H7 (cell line): ENCODE data around the gene MAD2L1. TPM values are rescaled to one million over a fixed set of nuclear protein-coding genes. Genes with fewer than 3 reads are reported as not detected.

ENCODE experiments used
- DNase-seq: peaks from one replicate; pipeline ENCODE4 v3.0.0; 2012
- H3K27me3 ChIP-seq: 2 replicates; pipeline ENCODE4 v1.6.0; 2011; ENCODE audit warnings: mild to moderate bottlenecking, low read length; ENCODE audit not compliant: control insufficient read depth, insufficient read depth
- H3K36me3 ChIP-seq: replicated peaks from 2 replicates; pipeline ENCODE4 v1.5.1; 2011; ENCODE audit warnings: low read length; ENCODE audit not compliant: control insufficient read depth, insufficient read depth
- H3K4me3 ChIP-seq: 2 replicates; pipeline ENCODE4 v1.5.1; 2011; ENCODE audit warnings: low read depth, mild to moderate bottlenecking, control low read depth, low read length, moderate library complexity; ENCODE audit not compliant: insufficient read depth
- total RNA-seq: library from RNA; depleted of rRNA; stranded (reverse); fragments of >200 nt; shearing (Covaris generic); gene quantifications from 2 replicates; pipeline ENCODE4 v1.2.3, GENCODE V29; 2014

The MAD2L1 gene
- total RNA-seq, 1 experiment from 2014 or later = 142 TPM

DNA sequence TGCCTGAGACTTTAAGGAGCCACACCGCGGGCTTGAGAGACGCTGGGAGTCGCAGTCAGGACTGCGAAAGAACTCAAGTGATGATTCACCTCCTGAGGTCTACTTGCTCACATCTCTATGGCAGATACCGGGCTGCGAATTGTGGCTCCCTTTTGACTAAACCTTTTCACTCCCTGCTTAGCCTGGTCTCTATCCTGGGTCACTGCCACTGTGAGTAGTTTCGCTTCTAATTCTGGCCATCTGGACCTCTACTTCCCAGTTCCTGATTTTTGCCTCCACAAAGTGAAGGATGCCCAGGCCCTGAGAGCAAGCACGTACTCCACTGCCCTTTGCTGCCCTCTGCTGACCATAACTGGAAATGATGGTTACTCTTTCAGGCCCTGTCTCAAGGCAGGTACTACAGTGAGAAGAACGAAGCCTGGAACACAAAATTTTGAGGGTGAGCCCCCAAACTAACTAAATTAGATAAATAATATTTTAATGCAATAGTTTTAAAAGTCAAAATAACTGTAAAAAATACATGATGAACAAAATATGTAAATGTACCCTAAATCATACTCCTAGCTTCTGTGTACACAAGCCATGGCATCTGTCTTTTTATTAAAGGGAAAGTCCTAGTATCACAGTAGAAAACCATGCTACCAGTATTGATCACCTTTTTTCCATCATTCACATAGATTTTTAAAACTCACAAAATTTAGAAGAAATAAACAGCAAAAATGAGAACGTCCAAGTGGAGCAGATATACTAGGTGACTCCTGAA lies 16.7 kb downstream of the MAD2L1 start:
- DNase-seq = peak; percentile 32
- H3K4me3 ChIP-seq = no peak overlapping the region
- no peaks in the 10 kb centered on the region for H3K27me3 ChIP-seq
- no peaks in the 10 kb centered on the region for H3K36me3 ChIP-seq

DNA sequence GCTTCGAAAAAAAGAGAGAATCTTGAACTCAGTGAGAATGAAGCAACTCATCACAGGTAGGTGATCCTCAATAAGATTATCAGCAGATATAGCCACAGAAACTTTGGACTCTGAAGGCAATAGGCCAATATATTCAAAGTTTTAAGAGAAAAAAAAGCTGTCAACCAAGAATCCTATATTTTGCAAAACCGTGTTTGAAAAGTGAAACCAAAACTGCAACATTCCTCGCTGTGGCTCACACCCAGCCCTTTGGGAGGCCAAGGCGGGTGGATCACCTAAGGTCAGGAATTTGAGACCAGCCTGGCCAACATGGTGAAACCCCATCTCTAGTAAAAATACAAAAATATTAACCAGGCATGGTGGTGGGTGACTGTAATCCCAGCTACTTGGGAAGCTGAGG lies 22.8 kb downstream of the MAD2L1 start:
- no peak for DNase-seq
- Histone ChIP-seq H3K4me3 (no peak overlapping the region), H3K27me3 (no peaks in the 10 kb centered on the region), H3K36me3 (no peaks in the 10 kb centered on the region)

DNA sequence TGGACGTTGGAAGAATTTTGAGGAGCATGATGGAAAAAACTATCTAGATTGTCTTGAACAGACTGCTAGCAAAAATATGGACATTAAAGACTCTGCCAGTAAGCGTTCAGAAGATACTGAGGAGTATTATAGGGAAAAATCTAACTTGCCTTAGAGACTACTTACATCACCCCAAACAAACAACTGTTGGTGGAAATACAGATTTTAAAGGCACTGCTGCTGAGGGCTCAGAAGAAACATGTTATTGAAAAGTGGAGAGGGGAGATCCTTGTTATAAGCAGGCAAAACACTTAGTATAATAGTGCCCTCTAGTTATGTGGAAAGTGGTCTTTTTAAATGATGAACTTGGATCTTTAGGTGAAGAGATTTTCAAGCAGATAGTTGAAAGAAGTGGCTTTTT lies 29.2 kb downstream of the MAD2L1 start:
- no peak for DNase-seq
- Histone ChIP-seq H3K27me3 (no peaks in the 10 kb centered on the region), H3K36me3 (no peaks in the 10 kb centered on the region), H3K4me3 (no peak overlapping the region)

DNA sequence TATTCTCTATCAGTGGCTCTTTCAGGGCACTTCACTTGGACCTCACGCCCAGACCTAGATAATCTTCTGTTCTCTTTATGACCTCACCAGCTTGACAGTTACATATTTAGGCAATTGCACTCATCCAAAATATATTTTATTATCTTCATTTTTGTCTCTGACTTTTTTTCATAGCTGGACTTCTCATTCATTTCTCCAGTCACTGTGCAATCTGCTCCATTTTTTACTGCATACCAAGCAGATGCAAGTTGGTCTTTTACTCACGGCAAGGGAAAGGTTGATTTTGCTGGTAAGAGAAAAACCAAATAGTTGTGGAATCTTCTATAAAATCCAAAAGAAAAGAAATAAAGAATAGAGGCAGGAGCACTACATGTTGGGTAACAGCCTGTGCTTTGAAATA lies 31.7 kb downstream of the MAD2L1 start:
- no peaks in the 10 kb centered on the region for H3K27me3 ChIP-seq
- no peaks in the 10 kb centered on the region for H3K36me3 ChIP-seq
- no peak for DNase-seq
- H3K4me3 ChIP-seq = no peak overlapping the region

- Histone ChIP-seq H3K36me3 (no peaks in the 10 kb centered on the region), H3K4me3 (no peak overlapping the region), H3K27me3 (no peaks in the 10 kb centered on the region)
- no peak for DNase-seq
Measured at GRCh38 chr4:120026853-120027252, 39.8 kb downstream of the MAD2L1 start.

- DNase-seq = no peak
- Histone ChIP-seq H3K36me3 (no peaks in the 10 kb centered on the region), H3K4me3 (no peak overlapping the region), H3K27me3 (no peaks in the 10 kb centered on the region)
Measured at GRCh38 chr4:120025516-120025915, 41.1 kb downstream of the MAD2L1 start.

- no peaks in the 10 kb centered on the region for H3K27me3 ChIP-seq
- H3K4me3 ChIP-seq = no peak overlapping the region
- no peak for DNase-seq
- no peaks in the 10 kb centered on the region for H3K36me3 ChIP-seq
Measured at GRCh38 chr4:120018786-120019185, 47.9 kb downstream of the MAD2L1 start.

DNA sequence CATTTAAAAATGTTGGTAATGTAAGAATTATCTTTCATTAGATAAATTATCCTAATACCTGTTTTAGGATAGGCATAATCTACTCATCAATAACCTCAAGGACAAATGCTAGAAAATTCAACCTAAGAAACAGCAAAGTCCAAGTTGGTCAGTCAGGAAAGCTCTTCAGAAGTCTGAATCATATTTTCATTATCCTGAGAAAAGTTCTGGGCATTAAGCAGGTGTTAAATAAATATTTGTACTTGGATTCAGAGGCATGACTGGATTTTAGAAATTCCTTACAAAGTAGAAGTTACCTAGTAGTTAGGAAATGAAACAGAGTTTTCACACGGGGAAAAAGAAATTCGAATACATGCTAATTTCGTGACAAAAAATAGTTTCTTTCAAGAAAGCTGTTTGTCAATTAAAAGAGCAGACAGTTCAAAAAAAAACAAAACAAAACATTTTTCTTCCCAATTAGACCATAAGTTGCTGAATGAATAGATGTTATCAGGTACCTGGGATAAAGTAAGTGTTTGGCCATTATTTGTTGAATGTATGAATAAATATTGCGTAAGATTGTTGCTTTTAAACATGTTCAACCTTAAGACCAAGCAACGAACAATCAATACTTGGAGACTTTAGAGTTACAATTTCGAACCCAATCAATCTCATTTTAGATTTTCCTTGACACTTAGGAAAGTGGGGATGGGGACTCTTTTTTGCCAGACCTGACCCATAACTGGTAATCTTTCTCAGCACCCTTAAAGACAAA lies 48.5 kb downstream of the MAD2L1 start:
- no peak for DNase-seq
- Histone ChIP-seq H3K27me3 (no peaks in the 10 kb centered on the region), H3K4me3 (no peak overlapping the region), H3K36me3 (no peaks in the 10 kb centered on the region)

GRCh38 chr4:120011725-120012124 lies 54.9 kb downstream of the MAD2L1 start:
- Histone ChIP-seq H3K27me3 (no peaks in the 10 kb centered on the region; the same call in 1 of the 2 replicates), H3K4me3 (no peak overlapping the region), H3K36me3 (no peaks in the 10 kb centered on the region)
- no peak for DNase-seq

GRCh38 chr4:120010646-120011045 lies 56.0 kb downstream of the MAD2L1 start:
- no peaks in the 10 kb centered on the region; the same call in 1 of the 2 replicates for H3K27me3 ChIP-seq
- no peak overlapping the region for H3K4me3 ChIP-seq
- DNase-seq = no peak
- H3K36me3 ChIP-seq = no peaks in the 10 kb centered on the region

- DNase-seq = no peak
- Histone ChIP-seq H3K27me3 (no peaks in the 10 kb centered on the region; the same call in 1 of the 2 replicates), H3K4me3 (no peak overlapping the region), H3K36me3 (no peaks in the 10 kb centered on the region)
Measured at GRCh38 chr4:120009731-120010130, 56.9 kb downstream of the MAD2L1 start.

DNA sequence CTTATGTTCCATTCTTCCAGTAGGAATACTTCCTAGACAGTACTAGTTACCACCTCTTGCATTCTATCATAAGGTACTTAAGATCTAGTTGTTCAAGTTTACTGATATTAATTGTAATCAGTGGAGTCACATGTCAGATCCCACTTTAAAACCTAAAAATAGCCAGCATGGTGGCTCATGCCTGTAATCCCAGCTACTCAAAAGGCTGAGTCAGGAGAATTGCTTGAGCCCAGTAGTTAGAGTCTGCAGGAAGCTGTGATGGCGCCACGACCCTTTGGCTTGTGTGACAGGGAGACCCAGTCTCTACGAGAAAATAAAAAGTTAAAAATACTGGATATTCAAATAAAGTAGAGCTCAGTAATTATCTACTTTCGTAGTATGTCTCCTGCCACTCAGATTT lies 57.7 kb downstream of the MAD2L1 start:
- Histone ChIP-seq H3K4me3 (no peak overlapping the region), H3K36me3 (no peaks in the 10 kb centered on the region), H3K27me3 (no peaks in the 10 kb centered on the region; the same call in 1 of the 2 replicates)
- DNase-seq = no peak

DNA sequence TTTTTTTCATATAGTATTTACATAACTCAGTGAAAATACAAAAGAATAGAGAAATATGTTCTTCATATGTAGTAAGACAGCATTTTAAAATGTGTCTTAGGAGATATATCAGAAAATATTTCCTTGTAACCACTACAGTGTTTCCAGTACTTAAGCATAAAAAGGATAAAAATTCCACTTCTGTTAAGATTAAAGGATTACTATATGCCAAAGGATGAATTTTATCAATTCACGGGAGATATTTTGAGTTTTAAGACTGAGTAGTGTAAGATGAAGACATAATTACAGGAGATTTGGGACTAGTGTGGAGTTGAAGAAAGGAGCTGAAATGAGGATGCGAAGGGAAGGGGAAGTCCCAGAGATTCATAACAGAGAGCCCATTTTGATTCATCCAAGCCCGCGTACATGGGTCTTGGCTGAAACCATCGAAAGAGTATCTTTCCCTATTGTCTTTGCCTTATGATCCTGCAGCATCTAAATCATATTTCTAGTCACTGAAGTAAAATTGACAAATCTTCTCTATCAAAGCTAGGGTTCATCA lies 58.7 kb downstream of the MAD2L1 start:
- peaks cover 3% of the 10 kb centered on the region for H3K36me3 ChIP-seq
- no peak overlapping the region for H3K4me3 ChIP-seq
- no peak for DNase-seq
- H3K27me3 ChIP-seq = no peaks in the 10 kb centered on the region; the same call in 1 of the 2 replicates

GRCh38 chr4:120007191-120007871 lies 59.3 kb downstream of the MAD2L1 start:
- Histone ChIP-seq H3K36me3 (peaks cover 3% of the 10 kb centered on the region), H3K27me3 (no peaks in the 10 kb centered on the region; the same call in 1 of the 2 replicates), H3K4me3 (no peak overlapping the region)
- no peak for DNase-seq
